Lower leg skin (tissue), 4 donors: ENCODE measurements around the gene PSMG4. TPM values are rescaled to one million over a fixed set of nuclear protein-coding genes. Genes with fewer than 3 reads are reported as not detected.

ENCODE experiments used
- DNase-seq, 2 donors: peaks; one replicate each; pipeline ENCODE4 v3.0.0-alpha.2; 2019; ENCODE audit warnings: low spot score in 2 of 2
- H3K4me3 ChIP-seq: fragments of 200-600 bp; sonication (generic); 2 replicates; pipeline ENCODE4 v1.5.1; 2017; ENCODE audit warnings: mild to moderate bottlenecking, low read depth; ENCODE audit not compliant: poor library complexity, severe bottlenecking
- CTCF ChIP-seq, 3 donors: fragments of 450-650 bp; IDR thresholded peaks; one replicate each; pipeline ENCODE4 v1.5.1; 2016; ENCODE audit warnings: antibody characterized with exemption in 3 of 3, mild to moderate bottlenecking in 3 of 3, moderate library complexity in 2 of 3
- POLR2A ChIP-seq, 2 donors: fragments of 450-650 bp; IDR thresholded peaks; one replicate each; pipeline ENCODE4 v1.6.1; 2016 to 2017; ENCODE audit warnings: antibody characterized with exemption in 2 of 2, mild to moderate bottlenecking in 1 of 2, moderate library complexity in 1 of 2
- WGBS, 2 donors: methylation state at CpG; one replicate each; pipeline ENCODE4 v1.1.5; 2018; 5-methylcytosine and 5-hydroxymethylcytosine counted together
- intact Hi-C: fragments of 100-400 bp; cut with DNase I; formaldehyde crosslinking; loops from one replicate; pipeline ENCODE4 v1.15.0; 2023; ENCODE audit warnings: low total_unique reads
- total RNA-seq, 4 donors: library from RNA; depleted of rRNA; stranded (reverse); fragments of >200 nt; gene quantifications; one replicate each; pipeline ENCODE4 v1.1.0, GENCODE V29; 2016

PSMG4 gene
- total RNA-seq, 4 donors from 2014 or later = 16.2 to 22.1 (median 19.1) TPM

GRCh38 chr6:3270258-3270657 is 11.5 kb downstream of the PSMG4 start:
- intact Hi-C loops = no loop called here
- 61 to 78% methylated on average over 15 of the region's 15 CpGs for WGBS, 2 donors
- no peak for DNase-seq
- no peak overlapping the region for H3K4me3 ChIP-seq
- no peak for TF ChIP-seq POLR2A (IDR thresholded peaks at IDR 0.05)
- TF ChIP-seq CTCF (IDR thresholded peaks at IDR 0.05) = no peak

GRCh38 chr6:3271756-3272155 is 13.0 kb downstream of the PSMG4 start:
- DNase-seq = no peak
- no peak overlapping the region for H3K4me3 ChIP-seq
- intact Hi-C loops = no loop called here
- 85 to 92% methylated on average over 13 of the region's 13 CpGs for WGBS, 2 donors
- no peak for TF ChIP-seq CTCF (IDR thresholded peaks at IDR 0.05)
- no peak for TF ChIP-seq POLR2A (IDR thresholded peaks at IDR 0.05)

GRCh38 chr6:3272911-3273547 is 14.3 kb downstream of the PSMG4 start:
- no peak for DNase-seq
- intact Hi-C loops = no loop called here
- no peak overlapping the region for H3K4me3 ChIP-seq
- WGBS, 2 donors = 87 to 93% methylated on average over 20 to 32 of the region's 32 CpGs
- TF ChIP-seq POLR2A (IDR thresholded peaks at IDR 0.05) (no peak), CTCF (IDR thresholded peaks at IDR 0.05) (no peak)

- no peak for DNase-seq
- no peak for TF ChIP-seq POLR2A (IDR thresholded peaks at IDR 0.05)
- TF ChIP-seq CTCF (IDR thresholded peaks at IDR 0.05) = no peak
- WGBS, 2 donors = 75 to 82% methylated on average over 9 of the region's 9 CpGs
- no peak overlapping the region for H3K4me3 ChIP-seq
- intact Hi-C loops = no loop called here
Measured at GRCh38 chr6:3273707-3274521, 15.2 kb downstream of the PSMG4 start.

- TF ChIP-seq POLR2A (IDR thresholded peaks at IDR 0.05) = no peak
- TF ChIP-seq CTCF (IDR thresholded peaks at IDR 0.05) = no peak
- no peak overlapping the region for H3K4me3 ChIP-seq
- intact Hi-C loops = loop anchor here (5.0 kb wide), 1 partner anchor 461 kb away; no protein-coding TSS in a partner anchor
- WGBS, 2 donors = 81 to 82% methylated on average over 20 of the region's 20 CpGs
- no peak for DNase-seq
Measured at GRCh38 chr6:3276174-3277167, 17.7 kb downstream of the PSMG4 start.
